ENCODE data around the gene CGB3.
"Not testable (repeated sequence)": the region's sequence is repeated elsewhere in the genome, so short reads cannot be mapped to it uniquely, and the experiment has no call there.

DNA sequence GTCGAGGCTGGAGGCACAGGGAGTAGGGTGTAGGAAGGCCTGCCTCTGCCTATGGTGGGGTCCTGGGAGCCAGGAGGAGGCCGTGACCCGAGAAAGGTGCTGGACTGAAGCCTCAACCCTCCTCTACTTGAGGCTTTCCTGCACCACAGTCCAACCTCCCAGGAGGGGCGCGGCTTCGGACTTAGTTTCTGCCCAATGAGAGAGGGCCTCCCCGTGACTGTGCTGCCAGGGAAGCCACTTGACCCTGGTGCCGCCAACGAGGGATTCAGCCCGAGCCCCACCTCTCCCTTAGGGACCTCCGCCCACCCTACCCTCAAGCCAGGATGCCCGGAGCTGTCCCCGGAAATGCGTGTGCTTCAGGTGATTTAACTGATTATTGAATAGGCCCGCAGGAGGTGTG is at the start of gene CGB3:
- TF ChIP-seq CTCF (IDR thresholded peaks at IDR 0.05; ENCODE audit: low read length); EZH2 (optimal IDR thresholded peaks at IDR 0.05; ENCODE audit: low read depth, low read length): not testable (repeated sequence)
